ENCODE measurements around the gene TPT1.

- TF ChIP-seq, protein P1, sequence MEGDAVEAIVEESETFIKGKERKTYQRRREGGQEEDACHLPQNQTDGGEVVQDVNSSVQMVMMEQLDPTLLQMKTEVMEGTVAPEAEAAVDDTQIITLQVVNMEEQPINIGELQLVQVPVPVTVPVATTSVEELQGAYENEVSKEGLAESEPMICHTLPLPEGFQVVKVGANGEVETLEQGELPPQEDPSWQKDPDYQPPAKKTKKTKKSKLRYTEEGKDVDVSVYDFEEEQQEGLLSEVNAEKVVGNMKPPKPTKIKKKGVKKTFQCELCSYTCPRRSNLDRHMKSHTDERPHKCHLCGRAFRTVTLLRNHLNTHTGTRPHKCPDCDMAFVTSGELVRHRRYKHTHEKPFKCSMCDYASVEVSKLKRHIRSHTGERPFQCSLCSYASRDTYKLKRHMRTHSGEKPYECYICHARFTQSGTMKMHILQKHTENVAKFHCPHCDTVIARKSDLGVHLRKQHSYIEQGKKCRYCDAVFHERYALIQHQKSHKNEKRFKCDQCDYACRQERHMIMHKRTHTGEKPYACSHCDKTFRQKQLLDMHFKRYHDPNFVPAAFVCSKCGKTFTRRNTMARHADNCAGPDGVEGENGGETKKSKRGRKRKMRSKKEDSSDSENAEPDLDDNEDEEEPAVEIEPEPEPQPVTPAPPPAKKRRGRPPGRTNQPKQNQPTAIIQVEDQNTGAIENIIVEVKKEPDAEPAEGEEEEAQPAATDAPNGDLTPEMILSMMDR (IDR thresholded peaks at IDR 0.05; ENCODE audit: low read depth, low read length), result no peak
- TF ChIP-seq POLR2A (IDR thresholded peaks at IDR 0.05; ENCODE audit: extremely low read depth, insufficient read length) (no peak), MYC (IDR thresholded peaks at IDR 0.05; ENCODE audit: low read depth, low read length) (no peak)
- TF ChIP-seq, protein P2, sequence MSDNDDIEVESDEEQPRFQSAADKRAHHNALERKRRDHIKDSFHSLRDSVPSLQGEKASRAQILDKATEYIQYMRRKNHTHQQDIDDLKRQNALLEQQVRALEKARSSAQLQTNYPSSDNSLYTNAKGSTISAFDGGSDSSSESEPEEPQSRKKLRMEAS (IDR thresholded peaks at IDR 0.05; ENCODE audit: low read depth, low read length), result no peak
These were observed 43.6 kb upstream of the TPT1 start for GRCh38 chr13:45384474-45385174.
